Neural cell (in vitro differentiated cells): ENCODE data around the gene CIDEA.

ENCODE experiments used
- EZH2 ChIP-seq: fragments of 200-600, 300-800 bp; shearing (Covaris generic), sonication (generic); IDR thresholded peaks from 2 replicates; pipeline ENCODE4 v1.6.1; 2014; ENCODE audit warnings: antibody characterized with exemption, low read length, borderline replicate concordance, mild to moderate bottlenecking; ENCODE audit not compliant: insufficient read depth, poor library complexity, severe bottlenecking
- MXI1 ChIP-seq: fragments of 450-650 bp; conservative IDR thresholded peaks from 2 replicates; pipeline ENCODE4 v1.6.1; 2014; ENCODE audit warnings: antibody characterized with exemption, mild to moderate bottlenecking; ENCODE audit not compliant: poor library complexity, severe bottlenecking
- POLR2AphosphoS5 ChIP-seq: IDR thresholded peaks from 2 replicates; pipeline ENCODE4 v1.6.1; 2012
- RAD21 ChIP-seq: fragments of 450-650 bp; conservative IDR thresholded peaks from 2 replicates; pipeline ENCODE4 v1.6.1; 2014; ENCODE audit warnings: antibody characterized with exemption, mild to moderate bottlenecking, moderate library complexity

GRCh38 chr18:12302391-12303147 lies 48.4 kb downstream of the CIDEA start:
- TF ChIP-seq MXI1 (no peak), EZH2 (no peak), POLR2AphosphoS5 (no peak), RAD21 (no peak)
